Neural crest cell (in vitro differentiated cells): Measurements from ENCODE around the gene TMC1. TPM values are rescaled to one million over a fixed set of nuclear protein-coding genes. Genes with fewer than 3 reads are reported as not detected.

Experiments
- DNase-seq: peaks from one replicate; pipeline ENCODE4 v3.0.0; 2021; ENCODE audit warnings: low read depth, mixed read lengths, low spot score
- H3K27ac Mint-ChIP-seq: one replicate; pipeline ENCODE4 v1.8.0; 2021; ENCODE audit warnings: mild to moderate bottlenecking, mixed read lengths; ENCODE audit not compliant: unreplicated experiment
- H3K27me3 Mint-ChIP-seq: 2 replicates; pipeline ENCODE4 v1.8.0; 2021; ENCODE audit warnings: low read depth, mild to moderate bottlenecking, mixed read lengths
- H3K36me3 Mint-ChIP-seq: 2 replicates; pipeline ENCODE4 v1.8.0; 2021; ENCODE audit warnings: low read depth, mild to moderate bottlenecking, mixed read lengths
- H3K4me1 Mint-ChIP-seq: 2 replicates; pipeline ENCODE4 v1.8.0; 2021; ENCODE audit warnings: mixed read lengths
- H3K4me3 Mint-ChIP-seq: one replicate; pipeline ENCODE4 v1.8.0; 2021; ENCODE audit warnings: mild to moderate bottlenecking, mixed read lengths
- H3K9me3 Mint-ChIP-seq: 2 replicates; pipeline ENCODE4 v1.8.0; 2021; ENCODE audit warnings: mixed read lengths
- total RNA-seq: library from RNA; stranded (reverse); gene quantifications from 2 replicates; pipeline ENCODE4 v1.2.1, GENCODE V29; 2021
- TF ChIP-seq, protein P1 (sequence below): fragments of 200-600 bp; sonication (generic); conservative IDR thresholded peaks from 2 replicates; pipeline ENCODE4 v1.5.0; 2021; ENCODE audit warnings: antibody characterized with exemption, mild to moderate bottlenecking

Gene TMC1
- total RNA-seq, 1 donor from 2014 or later: 0.33 TPM

DNA sequence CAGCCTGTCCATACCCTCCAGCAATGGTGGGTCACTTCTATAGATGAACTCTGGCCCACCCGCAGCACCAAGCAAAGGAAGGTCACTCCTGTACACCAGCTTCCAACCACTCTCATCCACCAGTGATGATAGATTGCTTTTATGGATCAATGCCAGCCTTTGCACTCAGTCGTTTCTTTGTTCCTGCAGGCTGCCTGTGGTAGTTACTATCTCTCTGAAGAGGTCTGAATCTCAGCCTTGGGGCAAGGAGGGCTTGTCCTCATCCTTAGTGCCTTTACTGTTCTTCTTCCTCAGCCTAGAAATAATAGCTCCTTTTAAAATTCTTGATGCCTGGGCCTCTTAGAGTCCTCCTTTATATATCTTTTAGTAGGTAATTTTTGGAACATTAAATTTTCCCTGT, 100.8 kb downstream of the TMC1 start:
- Mint-ChIP-seq H3K4me3 (no peak overlapping the region), H3K4me1 (peaks cover 46% of the 10 kb centered on the region), H3K36me3 (peaks cover 10% of the 10 kb centered on the region), H3K27me3 (no peaks in the 10 kb centered on the region), H3K27ac (no peak overlapping the region), H3K9me3 (peaks cover 16% of the 10 kb centered on the region)
- DNase-seq: no peak
- TF ChIP-seq, protein P1, sequence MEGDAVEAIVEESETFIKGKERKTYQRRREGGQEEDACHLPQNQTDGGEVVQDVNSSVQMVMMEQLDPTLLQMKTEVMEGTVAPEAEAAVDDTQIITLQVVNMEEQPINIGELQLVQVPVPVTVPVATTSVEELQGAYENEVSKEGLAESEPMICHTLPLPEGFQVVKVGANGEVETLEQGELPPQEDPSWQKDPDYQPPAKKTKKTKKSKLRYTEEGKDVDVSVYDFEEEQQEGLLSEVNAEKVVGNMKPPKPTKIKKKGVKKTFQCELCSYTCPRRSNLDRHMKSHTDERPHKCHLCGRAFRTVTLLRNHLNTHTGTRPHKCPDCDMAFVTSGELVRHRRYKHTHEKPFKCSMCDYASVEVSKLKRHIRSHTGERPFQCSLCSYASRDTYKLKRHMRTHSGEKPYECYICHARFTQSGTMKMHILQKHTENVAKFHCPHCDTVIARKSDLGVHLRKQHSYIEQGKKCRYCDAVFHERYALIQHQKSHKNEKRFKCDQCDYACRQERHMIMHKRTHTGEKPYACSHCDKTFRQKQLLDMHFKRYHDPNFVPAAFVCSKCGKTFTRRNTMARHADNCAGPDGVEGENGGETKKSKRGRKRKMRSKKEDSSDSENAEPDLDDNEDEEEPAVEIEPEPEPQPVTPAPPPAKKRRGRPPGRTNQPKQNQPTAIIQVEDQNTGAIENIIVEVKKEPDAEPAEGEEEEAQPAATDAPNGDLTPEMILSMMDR: no peak

- Mint-ChIP-seq H3K9me3 (peaks cover 16% of the 10 kb centered on the region), H3K36me3 (peaks cover 10% of the 10 kb centered on the region), H3K27me3 (no peaks in the 10 kb centered on the region), H3K4me1 (peaks cover 51% of the 10 kb centered on the region), H3K27ac (no peak overlapping the region), H3K4me3 (no peak overlapping the region)
- DNase-seq: no peak
- TF ChIP-seq, protein P1: no peak
Measured at GRCh38 chr9:72623156-72623555, 101.7 kb downstream of the TMC1 start.

DNA sequence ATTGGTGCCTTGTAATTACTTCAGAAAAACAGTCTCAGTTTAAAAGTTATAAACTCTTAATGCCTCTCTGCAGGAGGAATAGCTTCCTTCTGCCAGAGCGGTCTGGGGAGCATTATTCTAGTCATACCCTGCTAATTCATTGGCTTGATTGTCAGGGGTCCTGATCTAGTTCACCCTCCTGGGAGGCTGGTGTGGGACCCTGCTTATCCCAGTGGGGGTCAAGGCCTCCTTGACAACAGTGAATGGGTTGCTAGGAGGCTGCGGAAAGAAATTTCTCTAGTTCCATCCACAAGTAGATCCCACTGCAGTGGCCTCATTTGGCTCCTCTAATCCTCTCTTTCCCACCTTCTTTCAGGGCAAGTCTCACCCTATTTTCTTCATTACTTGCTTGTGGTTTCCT, 105.7 kb downstream of the TMC1 start:
- Mint-ChIP-seq H3K27me3 (no peaks in the 10 kb centered on the region), H3K36me3 (peaks cover 13% of the 10 kb centered on the region), H3K4me3 (peak overlapping the region; percentile 20), H3K4me1 (peaks cover 45% of the 10 kb centered on the region), H3K27ac (peak overlapping the region; percentile 85), H3K9me3 (peaks cover 20% of the 10 kb centered on the region)
- TF ChIP-seq, protein P1: no peak
- peak; percentile 17 for DNase-seq

DNA sequence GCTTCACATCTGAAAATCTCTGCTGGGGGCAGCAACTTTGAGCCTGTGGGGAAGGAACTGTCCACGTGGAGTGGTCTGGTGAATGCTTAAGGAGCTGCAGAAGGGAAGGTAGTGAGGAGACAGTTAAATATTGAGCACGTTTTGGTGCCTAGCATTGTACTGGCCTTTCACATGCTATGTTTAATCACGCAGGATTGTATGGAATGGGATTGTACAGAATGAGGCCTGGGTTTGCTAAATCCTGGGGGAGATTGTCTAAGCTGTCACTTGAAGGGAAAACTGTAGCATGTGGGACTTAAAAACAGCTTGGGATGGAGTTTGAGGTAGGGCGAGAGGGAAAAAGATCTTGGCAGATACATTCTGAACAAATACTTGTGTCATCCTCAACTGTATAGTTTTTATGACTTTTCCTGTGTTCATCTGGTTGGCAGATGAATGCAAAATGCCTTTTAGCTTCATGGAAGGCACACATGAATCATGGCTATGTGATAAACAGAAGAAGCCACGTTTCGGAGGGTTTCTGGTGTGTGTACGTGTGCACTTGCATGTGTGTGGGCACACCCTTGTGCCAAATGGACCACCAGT, 106.6 kb downstream of the TMC1 start:
- peaks cover 14% of the 10 kb centered on the region for H3K36me3 Mint-ChIP-seq
- no peaks in the 10 kb centered on the region for H3K27me3 Mint-ChIP-seq
- DNase-seq: no peak
- peaks cover 22% of the 10 kb centered on the region for H3K9me3 Mint-ChIP-seq
- TF ChIP-seq, protein P1: no peak
- no peak overlapping the region for H3K4me3 Mint-ChIP-seq
- peaks cover 38% of the 10 kb centered on the region for H3K4me1 Mint-ChIP-seq
- peak overlapping the region; percentile 66 for H3K27ac Mint-ChIP-seq

DNA sequence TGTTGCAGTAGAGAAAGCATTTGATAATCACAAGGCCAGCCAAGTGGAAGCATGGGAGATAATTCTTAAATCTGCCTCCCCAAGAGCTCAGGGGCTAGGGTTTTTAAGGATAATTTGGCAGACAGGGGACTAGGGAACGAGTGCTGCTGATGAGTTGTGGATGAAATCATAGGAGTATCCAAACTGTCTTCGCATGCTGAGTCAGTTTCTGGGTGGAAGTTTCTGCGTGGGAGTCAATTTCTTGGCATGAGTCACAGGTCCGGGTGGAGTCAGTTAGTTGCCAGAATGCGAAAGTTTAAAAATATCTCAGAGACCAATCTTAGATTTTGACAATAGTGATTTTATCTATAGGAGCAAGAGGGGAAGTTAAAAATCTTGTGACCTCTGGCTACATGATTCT, 112.6 kb downstream of the TMC1 start:
- no peak overlapping the region for H3K4me3 Mint-ChIP-seq
- no peak for DNase-seq
- TF ChIP-seq, protein P1: no peak
- H3K4me1 Mint-ChIP-seq: no peaks in the 10 kb centered on the region
- peaks cover 12% of the 10 kb centered on the region for H3K36me3 Mint-ChIP-seq
- peaks cover 13% of the 10 kb centered on the region for H3K9me3 Mint-ChIP-seq
- no peaks in the 10 kb centered on the region for H3K27me3 Mint-ChIP-seq
- H3K27ac Mint-ChIP-seq: no peak overlapping the region

- no peaks in the 10 kb centered on the region for H3K27me3 Mint-ChIP-seq
- TF ChIP-seq, protein P1: no peak
Measured at GRCh38 chr9:72635197-72635596, 113.8 kb downstream of the TMC1 start.

More at GRCh38 chr9:72635197-72635596, 113.8 kb downstream of the TMC1 start:
- no peak for DNase-seq
- H3K4me3 Mint-ChIP-seq: no peak overlapping the region
- no peaks in the 10 kb centered on the region for H3K4me1 Mint-ChIP-seq
- peaks cover 13% of the 10 kb centered on the region for H3K9me3 Mint-ChIP-seq
- no peak overlapping the region for H3K27ac Mint-ChIP-seq
- peaks cover 12% of the 10 kb centered on the region for H3K36me3 Mint-ChIP-seq
